ENCODE measurements around the gene EIF3J.
"Not testable (repeated sequence)": the region's sequence is repeated elsewhere in the genome, so short reads cannot be mapped to it uniquely, and the experiment has no call there.

EIF3J gene

DNA sequence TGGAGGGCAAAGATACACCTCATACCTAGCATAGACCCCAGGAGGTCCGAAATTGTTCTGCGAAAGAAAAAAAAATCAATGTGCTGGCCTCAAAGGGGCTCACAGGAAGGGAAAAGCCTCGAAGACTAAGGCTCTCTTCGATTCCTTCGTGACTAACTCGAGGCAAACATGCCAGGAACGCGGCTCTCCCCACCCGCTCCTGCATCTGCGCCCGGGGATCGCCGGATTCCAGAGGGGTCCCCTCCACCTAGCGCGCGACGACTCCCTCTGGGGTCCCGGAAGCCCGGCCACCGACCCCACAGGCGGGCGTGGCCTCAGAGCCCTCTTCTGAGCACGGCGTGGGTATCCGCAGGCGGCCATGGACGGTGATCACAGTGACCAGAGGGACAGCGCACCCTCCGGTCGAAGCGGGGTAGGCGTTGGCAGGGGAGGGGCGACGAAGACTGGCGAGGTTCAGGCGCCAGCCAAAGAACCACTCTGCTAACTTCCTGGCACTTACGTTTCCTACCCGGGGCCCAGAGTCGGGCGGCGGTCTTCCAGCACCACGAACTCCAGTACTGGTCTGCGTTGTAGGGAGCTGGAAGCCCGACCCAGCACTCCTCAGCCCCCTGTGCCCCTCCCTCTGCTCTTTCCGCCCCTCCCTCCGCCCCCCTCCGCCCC lies 515 bp upstream of the EIF3J start:
- in situ Hi-C loops (cut with MboI; ENCODE audit: low pct_unique_long_range_greater_than_20kb, low sequenced_read_pairs), result loop anchor here (25.0 kb wide), 1 partner anchor 649 kb away; no protein-coding TSS in a partner anchor
- no peak for DNase-seq

DNA sequence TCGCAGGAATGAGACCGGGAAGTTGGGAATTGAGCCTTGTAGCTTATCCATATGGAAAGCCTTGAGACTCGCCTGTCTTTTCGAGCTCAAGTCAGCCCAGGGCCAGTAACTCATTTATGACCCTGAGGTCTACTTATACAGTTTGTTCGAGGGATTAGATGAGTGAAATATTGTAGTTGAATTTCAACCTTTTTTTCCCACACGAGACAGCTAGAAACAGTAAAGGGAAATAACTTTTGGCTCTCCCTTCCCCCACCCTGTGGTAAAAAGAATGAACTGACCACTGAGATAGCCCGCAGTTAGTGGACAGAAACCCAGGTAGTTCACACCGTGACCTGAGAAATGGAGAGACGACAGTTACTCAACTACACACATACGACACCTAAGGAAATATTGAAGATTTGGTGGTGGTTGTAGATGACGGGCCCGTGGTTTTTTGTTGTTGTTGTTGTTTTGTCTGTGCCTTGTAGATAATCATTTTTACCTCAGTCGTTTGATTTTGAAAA lies 841 bp downstream of the EIF3J start:
- no peak for DNase-seq
- in situ Hi-C loops (cut with MboI; ENCODE audit: low pct_unique_long_range_greater_than_20kb, low sequenced_read_pairs), result loop anchor here (25.0 kb wide), 1 partner anchor 650 kb away; no protein-coding TSS in a partner anchor

DNA sequence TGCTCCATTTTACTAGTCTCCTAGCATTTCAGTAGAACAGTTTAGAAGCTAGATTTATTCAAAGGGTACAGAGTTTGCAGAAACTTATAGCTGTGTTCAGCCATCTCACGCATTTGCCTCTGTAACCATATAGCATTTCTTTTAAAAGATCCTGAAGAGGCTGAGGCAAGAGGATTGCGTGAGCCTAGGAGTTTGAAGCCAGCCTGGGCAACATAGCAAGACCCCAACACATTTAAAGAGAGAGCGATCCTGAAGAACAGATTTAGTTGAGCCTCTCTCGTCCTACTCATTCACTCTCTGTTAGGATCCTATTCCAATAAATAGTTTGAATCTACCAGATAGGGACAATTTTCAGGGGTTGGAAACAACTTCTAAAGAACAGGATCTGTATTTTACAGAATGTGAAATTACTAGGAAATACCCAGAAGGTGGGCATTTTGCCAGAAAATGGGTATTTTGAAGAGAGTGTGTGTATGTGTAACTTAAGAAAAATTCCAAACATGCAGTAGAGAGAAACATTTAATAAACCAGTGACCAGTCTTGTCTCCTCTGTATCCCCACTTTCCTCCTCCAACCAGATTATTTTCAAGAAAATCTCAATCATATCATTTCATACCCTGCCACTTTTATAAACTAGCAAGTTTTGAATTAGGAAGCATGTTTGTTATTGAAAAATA lies 4.5 kb downstream of the EIF3J start:
- no peak for DNase-seq
- in situ Hi-C loops (cut with MboI; ENCODE audit: low pct_unique_long_range_greater_than_20kb, low sequenced_read_pairs), result loop anchor here (25.0 kb wide), 1 partner anchor 654 kb away; no protein-coding TSS in a partner anchor

DNA sequence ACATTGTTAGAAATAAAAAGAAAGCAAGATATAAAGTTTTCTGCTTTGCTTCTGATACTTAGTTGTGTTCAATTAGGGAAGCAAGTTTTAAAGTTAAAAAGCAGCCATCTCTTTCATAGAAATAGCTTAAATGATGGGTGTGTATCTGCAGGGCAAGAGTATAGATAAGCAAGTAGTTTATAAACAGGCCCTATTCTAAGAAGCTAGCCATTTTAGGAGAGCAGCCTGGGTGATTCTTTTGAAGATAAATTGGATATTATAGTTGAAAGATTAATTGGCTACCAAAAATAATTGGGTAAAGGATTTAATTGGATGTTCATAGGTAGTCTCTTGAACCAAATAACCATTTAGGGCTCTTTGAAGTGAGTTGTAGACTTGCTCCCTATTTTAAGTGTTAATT lies 5.6 kb downstream of the EIF3J start:
- in situ Hi-C loops (cut with MboI; ENCODE audit: low pct_unique_long_range_greater_than_20kb, low sequenced_read_pairs), result loop anchor here (25.0 kb wide), 1 partner anchor 655 kb away; no protein-coding TSS in a partner anchor
- no peak for DNase-seq

- in situ Hi-C loops (cut with MboI; ENCODE audit: low pct_unique_long_range_greater_than_20kb, low sequenced_read_pairs), result loop anchor here (25.0 kb wide), 1 partner anchor 657 kb away; no protein-coding TSS in a partner anchor
- DNase-seq, result not testable (repeated sequence)
These were observed 7.8 kb downstream of the EIF3J start for GRCh38 chr15:44544745-44545144.

DNA sequence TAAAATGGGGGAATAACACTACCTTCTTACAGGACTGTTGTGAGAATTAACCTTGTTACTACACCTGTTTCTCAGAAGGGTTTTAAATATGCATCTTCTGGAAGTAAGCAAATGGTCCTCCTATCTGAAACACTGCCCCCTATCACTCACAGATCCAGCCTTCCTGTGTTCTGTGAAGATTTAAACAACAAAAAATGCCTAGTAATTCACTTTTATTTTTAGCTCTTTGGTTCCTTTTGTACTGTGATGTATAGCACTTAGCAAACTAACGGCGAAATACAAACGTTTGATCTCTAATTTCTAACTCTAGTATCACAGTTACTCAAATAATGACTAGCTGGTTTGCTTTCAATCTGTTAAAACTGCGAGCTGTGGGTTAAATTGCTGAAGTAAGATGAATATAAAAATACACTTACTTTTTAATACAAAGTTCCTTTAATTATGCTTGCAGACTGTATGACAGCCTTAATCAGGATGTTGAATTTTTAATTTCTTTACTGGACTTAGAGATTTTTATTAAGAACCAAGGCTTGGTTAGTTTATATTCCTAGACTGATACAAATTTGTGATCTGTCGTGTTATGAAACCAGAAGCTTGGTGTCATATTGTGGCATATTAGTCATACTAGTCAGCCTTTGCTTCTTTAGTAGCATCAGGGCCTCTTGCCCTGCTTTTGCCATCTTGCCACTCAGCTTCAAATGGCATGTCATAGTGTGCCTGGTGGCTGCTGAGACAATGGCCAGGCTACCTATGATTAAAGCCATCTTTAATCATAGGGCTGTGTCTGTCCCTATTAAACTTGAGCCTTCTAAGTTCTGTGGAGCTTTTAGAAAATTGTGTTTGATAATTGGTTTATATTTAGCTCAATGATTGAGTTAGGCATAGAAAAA lies 9.2 kb downstream of the EIF3J start:
- DNase-seq, result no peak

GRCh38 chr15:44549152-44549551 lies 12.2 kb downstream of the EIF3J start:
- in situ Hi-C loops (cut with MboI; ENCODE audit: low pct_unique_long_range_greater_than_20kb, low sequenced_read_pairs), result loop anchor here (25.0 kb wide), 1 partner anchor 662 kb away; no protein-coding TSS in a partner anchor
- not testable (repeated sequence) for DNase-seq

More for the DNA sequence above, 9.2 kb downstream of the EIF3J start:
- in situ Hi-C loops (cut with MboI; ENCODE audit: low pct_unique_long_range_greater_than_20kb, low sequenced_read_pairs), result loop anchor here (25.0 kb wide), 1 partner anchor 659 kb away; no protein-coding TSS in a partner anchor

GRCh38 chr15:44550256-44550655 lies 13.3 kb downstream of the EIF3J start:
- in situ Hi-C loops (cut with MboI; ENCODE audit: low pct_unique_long_range_greater_than_20kb, low sequenced_read_pairs), result no loop called here
- no peak for DNase-seq

GRCh38 chr15:44550734-44551133 lies 13.8 kb downstream of the EIF3J start:
- DNase-seq, result no peak
- in situ Hi-C loops (cut with MboI; ENCODE audit: low pct_unique_long_range_greater_than_20kb, low sequenced_read_pairs), result no loop called here

DNA sequence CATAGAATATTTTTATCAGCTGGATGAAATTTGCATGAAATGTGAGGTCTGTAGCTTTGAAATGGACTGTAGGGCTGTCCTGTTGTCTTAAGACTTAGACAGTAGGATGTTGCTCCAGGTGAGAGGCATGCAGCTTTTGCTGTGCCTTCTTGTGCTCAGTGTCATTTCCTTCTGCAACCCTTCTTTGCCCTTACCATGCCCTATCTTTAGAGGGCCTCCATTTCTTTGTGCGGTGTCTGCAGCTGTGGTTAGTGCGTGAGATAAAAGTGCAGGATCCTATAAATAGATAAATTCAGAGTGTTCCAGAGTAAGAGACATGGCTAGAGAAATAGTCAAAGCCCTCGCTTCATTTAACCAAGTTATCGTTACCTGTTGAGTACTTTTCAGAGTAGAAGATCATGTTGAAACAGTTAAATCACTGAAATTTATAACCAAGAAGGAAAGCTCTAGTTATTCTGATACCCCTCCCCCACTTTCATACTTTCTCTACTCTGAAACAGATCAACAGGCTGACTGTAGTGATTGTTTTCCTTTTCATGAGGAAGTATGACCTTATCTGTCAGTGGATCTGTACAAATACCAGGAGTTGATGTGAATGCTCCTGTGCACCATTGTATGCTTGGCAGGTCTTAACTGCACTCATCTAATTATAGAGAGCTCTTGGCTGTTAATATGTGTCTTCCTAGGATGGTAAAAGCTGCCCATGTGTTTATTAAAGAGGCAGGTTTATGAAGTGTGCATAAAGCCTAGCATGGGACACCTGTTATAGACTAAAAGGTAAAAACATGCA lies 18.2 kb downstream of the EIF3J start:
- DNase-seq, result peak; percentile 45
- in situ Hi-C loops (cut with MboI; ENCODE audit: low pct_unique_long_range_greater_than_20kb, low sequenced_read_pairs), result no loop called here

GRCh38 chr15:44560926-44561325 lies 24.0 kb downstream of the EIF3J start:
- in situ Hi-C loops (cut with MboI; ENCODE audit: low pct_unique_long_range_greater_than_20kb, low sequenced_read_pairs); DNase-seq: not testable (repeated sequence)

DNA sequence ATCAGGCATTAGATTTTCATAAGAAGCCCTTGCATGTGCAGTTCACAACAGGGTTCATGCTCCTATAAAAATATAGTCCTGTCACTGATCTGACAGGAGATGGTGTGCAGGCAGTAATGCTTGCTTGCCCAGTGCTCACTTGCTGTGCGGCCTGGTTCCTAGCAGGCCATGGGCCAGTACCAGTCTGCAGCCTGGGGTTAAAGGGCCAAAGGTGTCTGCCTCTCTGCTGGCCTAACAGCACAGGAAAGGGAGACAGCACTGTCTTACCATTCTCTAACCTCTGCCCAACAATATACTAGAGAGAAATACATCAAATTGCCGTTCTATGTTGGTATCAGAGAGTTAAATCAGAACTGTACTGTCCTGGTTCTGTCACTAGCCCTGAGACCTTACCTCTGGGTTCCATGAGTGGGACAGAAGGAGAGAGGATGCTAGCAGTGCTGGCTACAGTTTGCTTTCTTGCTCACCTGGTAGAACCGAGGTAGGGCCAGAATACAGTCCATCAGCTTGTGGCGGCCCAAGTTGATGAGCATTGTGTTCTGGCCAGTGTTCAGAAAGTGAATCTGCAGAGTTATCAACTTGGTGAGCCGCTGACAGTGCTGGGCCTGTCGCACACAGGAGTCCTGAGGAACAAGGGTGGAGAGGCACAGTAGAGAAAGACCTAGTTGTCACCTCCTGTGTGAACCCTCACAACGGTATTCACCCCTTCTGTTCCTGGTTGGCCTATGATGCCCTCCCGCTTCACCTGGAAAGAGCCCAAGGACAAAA lies 28.6 kb downstream of the EIF3J start:
- no peak for DNase-seq
- in situ Hi-C loops (cut with MboI; ENCODE audit: low pct_unique_long_range_greater_than_20kb, low sequenced_read_pairs), result no loop called here

DNA sequence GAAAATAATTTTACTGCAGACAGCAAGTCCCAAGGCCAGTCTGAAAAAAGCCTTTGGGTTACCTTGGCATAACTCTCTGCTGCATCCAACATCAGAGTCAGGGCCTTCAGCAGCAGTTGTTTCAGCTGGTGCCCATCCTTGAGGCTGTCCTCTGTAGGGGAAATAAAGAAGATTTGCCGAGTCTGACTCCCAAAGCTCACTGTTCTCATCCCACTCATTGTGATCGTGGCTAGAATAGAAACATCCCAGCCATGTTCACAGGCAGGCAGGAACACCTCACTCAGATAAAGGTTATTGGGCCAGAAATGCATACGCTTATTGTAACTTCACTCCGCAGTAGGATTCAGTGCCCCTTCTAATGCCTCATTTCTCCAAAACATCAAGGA lies 29.2 kb downstream of the EIF3J start:
- in situ Hi-C loops (cut with MboI; ENCODE audit: low pct_unique_long_range_greater_than_20kb, low sequenced_read_pairs), result no loop called here
- DNase-seq, result no peak

GRCh38 chr15:44568338-44568737 lies 31.4 kb downstream of the EIF3J start:
- no peak for DNase-seq
- in situ Hi-C loops (cut with MboI; ENCODE audit: low pct_unique_long_range_greater_than_20kb, low sequenced_read_pairs), result no loop called here

GRCh38 chr15:44569316-44569715 lies 32.4 kb downstream of the EIF3J start:
- no peak for DNase-seq
- in situ Hi-C loops (cut with MboI; ENCODE audit: low pct_unique_long_range_greater_than_20kb, low sequenced_read_pairs), result no loop called here

DNA sequence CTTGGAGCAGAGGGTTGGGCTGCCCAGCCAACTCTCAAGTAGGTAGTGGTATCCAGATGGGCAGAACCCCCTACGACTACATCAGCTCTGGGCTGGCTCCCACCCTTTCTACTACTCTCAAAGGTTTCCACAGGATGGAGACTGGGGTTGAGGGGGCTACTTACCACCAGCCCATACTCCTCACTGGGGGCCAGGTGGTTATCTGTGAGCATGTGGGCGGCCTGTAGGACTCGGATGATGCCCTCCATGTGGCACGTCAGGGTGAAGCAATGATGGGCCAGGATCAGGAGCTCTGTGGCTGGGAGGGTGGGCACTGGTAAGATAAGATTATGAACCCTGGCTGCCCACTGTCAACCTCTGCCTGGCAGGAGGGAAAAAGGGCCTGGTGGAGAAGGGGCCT lies 33.4 kb downstream of the EIF3J start:
- DNase-seq, result no peak
- in situ Hi-C loops (cut with MboI; ENCODE audit: low pct_unique_long_range_greater_than_20kb, low sequenced_read_pairs), result no loop called here

- no peak for DNase-seq
These were observed 36.4 kb downstream of the EIF3J start for GRCh38 chr15:44573386-44573785.

GRCh38 chr15:44574734-44575133 lies 37.8 kb downstream of the EIF3J start:
- in situ Hi-C loops (cut with MboI; ENCODE audit: low pct_unique_long_range_greater_than_20kb, low sequenced_read_pairs), result loop anchor here (25.0 kb wide), 1 partner anchor 163 kb away; the partner anchor contains the start of gene TRIM69
- no peak for DNase-seq

More at GRCh38 chr15:44573386-44573785, 36.4 kb downstream of the EIF3J start:
- in situ Hi-C loops (cut with MboI; ENCODE audit: low pct_unique_long_range_greater_than_20kb, low sequenced_read_pairs), result no loop called here
